ENCODE results near the gene EIF4E1B. TPM values are rescaled to one million over a fixed set of nuclear protein-coding genes. Genes with fewer than 3 reads are reported as not detected.

The EIF4E1B gene
- total RNA-seq, 4 donors from 2014 or later, result not detected

- 1% methylated on average over 25 of the region's 63 CpGs; no CpG with 5 or more reads in 1 of the 2 donors for WGBS, 2 donors
- DNase-seq, result peak; percentile 100
Measured at GRCh38 chr5:176647030-176647842, 16.8 kb downstream of the EIF4E1B start, which contains the start of gene TSPAN17. TSPAN17 (plus strand) TSS chr5:176647484; CDS start chr5:176647616, 132 bp downstream.

GRCh38 chr5:176647843-176648473 lies 17.5 kb downstream of the EIF4E1B start:
- Histone ChIP-seq H3K27ac (peak overlapping the region in 2 of 3 donors; percentile 43 to 61), H3K4me3 (replicated peaks in 1 of 3) (peak overlapping the region; percentile 26 to 89 (median 43)), H3K9me3 (no peaks in the 10 kb centered on the region), H3K4me1 (peaks cover 12 to 17% of the 10 kb centered on the region in 2 donors), H3K27me3 (no peaks in the 10 kb centered on the region), H3K36me3 (no peaks in the 10 kb centered on the region)
- TF ChIP-seq, protein P1, sequence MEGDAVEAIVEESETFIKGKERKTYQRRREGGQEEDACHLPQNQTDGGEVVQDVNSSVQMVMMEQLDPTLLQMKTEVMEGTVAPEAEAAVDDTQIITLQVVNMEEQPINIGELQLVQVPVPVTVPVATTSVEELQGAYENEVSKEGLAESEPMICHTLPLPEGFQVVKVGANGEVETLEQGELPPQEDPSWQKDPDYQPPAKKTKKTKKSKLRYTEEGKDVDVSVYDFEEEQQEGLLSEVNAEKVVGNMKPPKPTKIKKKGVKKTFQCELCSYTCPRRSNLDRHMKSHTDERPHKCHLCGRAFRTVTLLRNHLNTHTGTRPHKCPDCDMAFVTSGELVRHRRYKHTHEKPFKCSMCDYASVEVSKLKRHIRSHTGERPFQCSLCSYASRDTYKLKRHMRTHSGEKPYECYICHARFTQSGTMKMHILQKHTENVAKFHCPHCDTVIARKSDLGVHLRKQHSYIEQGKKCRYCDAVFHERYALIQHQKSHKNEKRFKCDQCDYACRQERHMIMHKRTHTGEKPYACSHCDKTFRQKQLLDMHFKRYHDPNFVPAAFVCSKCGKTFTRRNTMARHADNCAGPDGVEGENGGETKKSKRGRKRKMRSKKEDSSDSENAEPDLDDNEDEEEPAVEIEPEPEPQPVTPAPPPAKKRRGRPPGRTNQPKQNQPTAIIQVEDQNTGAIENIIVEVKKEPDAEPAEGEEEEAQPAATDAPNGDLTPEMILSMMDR (IDR thresholded peaks at IDR 0.05), result no peak
- TF ChIP-seq POLR2A (IDR thresholded peaks at IDR 0.05), result no peak
- DNase-seq, result peak; percentile 73 to 81
- intact Hi-C loops (cut with DNase I), result loop anchor here (10.0 kb wide), 1 partner anchor 203 kb away; the partner anchor contains the start of gene FAF2
- 5 to 6% methylated on average over 8 to 9 of the region's 20 CpGs for WGBS, 2 donors

More at GRCh38 chr5:176647030-176647842, 16.8 kb downstream of the EIF4E1B start, which contains the start of gene TSPAN17:
- peak within 1 kb of the TSS in 2 of 3 donors; percentile 43 to 61 for H3K27ac ChIP-seq
- H3K27me3 ChIP-seq, result no peaks in the 10 kb centered on the region
- H3K4me3 ChIP-seq (replicated peaks in 1 of 3), result peak within 1 kb of the TSS; percentile 26 to 89 (median 43)
- peaks cover 12 to 17% of the 10 kb centered on the region in 2 donors for H3K4me1 ChIP-seq
- no peaks in the 10 kb centered on the region for H3K36me3 ChIP-seq
- H3K9me3 ChIP-seq, result no peaks in the 10 kb centered on the region
- intact Hi-C loops (cut with DNase I), result loop anchor here (10.0 kb wide), 1 partner anchor 202 kb away; the partner anchor contains the start of gene FAF2
- peak in 1 of 2 donors; percentile 67 for TF ChIP-seq POLR2A (IDR thresholded peaks at IDR 0.05)
- TF ChIP-seq, protein P1 (IDR thresholded peaks at IDR 0.05), result peak in 3 of 6 experiments; percentile 18 to 35 (median 27)

- no peak for DNase-seq
- Histone ChIP-seq H3K27ac (peak overlapping the region in 2 of 3 donors; percentile 43 to 61), H3K4me1 (peaks cover 12 to 17% of the 10 kb centered on the region in 2 donors), H3K9me3 (no peaks in the 10 kb centered on the region), H3K4me3 (replicated peaks in 1 of 3) (peak overlapping the region in 1 of 3 donors; percentile 89), H3K36me3 (no peaks in the 10 kb centered on the region), H3K27me3 (no peaks in the 10 kb centered on the region)
- TF ChIP-seq POLR2A (IDR thresholded peaks at IDR 0.05), result no peak
- TF ChIP-seq, protein P1 (IDR thresholded peaks at IDR 0.05), result no peak
- 76 to 78% methylated on average over 12 to 15 of the region's 15 CpGs for WGBS, 2 donors
- intact Hi-C loops (cut with DNase I), result loop anchor here (10.0 kb wide), 1 partner anchor 204 kb away; the partner anchor contains the start of gene FAF2
Measured at GRCh38 chr5:176648474-176649194, 18.2 kb downstream of the EIF4E1B start.

GRCh38 chr5:176650354-176650884 lies 19.9 kb downstream of the EIF4E1B start:
- Histone ChIP-seq H3K4me3 (replicated peaks in 1 of 3) (no peak overlapping the region), H3K9me3 (no peaks in the 10 kb centered on the region), H3K36me3 (no peaks in the 10 kb centered on the region), H3K27me3 (no peaks in the 10 kb centered on the region), H3K4me1 (peaks cover 12 to 17% of the 10 kb centered on the region in 2 donors), H3K27ac (no peak overlapping the region)
- intact Hi-C loops (cut with DNase I), result no loop called here
- TF ChIP-seq, protein P1 (IDR thresholded peaks at IDR 0.05), result no peak
- DNase-seq, result no peak
- WGBS, 2 donors, result 73 to 76% methylated on average over 8 of the region's 8 CpGs

Measured in thyroid gland (tissue), 4 donors.